Measurements from ENCODE around the gene AAGAB.

AAGAB gene

DNA sequence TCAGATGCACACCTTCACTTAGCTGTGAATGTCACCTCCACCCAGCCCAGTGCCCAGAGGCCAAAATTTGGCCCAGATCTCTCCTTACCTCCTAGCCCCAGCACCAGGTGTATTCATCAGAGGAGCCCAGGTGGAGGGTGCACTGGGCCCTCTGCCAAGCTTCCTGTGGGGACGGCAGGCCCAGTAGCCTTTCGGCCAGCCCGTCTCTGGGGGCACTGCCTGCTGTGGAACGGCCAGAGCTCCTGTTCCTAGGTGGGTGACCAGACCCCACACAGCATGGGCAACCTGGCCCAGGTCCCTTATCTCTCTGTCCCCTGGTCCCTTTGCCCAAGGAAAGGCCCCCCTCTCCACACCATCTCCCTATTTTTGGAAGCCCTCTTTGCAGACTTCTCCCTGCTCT lies 67.8 kb downstream of the AAGAB start:
- DNase-seq = no peak

DNA sequence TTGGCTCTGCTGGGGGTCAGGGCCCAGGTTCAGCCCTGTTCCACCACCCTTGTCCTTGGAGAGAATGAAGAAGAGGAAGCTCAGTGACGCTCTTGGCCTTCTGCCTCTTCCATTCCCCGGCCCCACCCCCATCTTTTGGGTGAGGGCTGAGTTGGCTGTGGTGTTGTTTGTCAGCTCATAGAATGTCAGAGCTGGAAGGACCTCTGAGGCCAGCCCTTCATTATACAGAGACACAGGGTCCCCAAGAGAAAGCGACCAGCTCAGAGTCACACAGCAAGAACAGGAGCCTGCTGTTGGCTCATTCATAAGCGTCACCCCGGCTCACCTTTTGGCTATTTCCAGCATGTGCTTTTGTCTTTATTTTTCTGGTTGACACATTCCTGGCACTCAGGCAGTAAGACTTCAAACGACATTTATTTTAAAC lies 68.2 kb downstream of the AAGAB start:
- no peak for DNase-seq

DNA sequence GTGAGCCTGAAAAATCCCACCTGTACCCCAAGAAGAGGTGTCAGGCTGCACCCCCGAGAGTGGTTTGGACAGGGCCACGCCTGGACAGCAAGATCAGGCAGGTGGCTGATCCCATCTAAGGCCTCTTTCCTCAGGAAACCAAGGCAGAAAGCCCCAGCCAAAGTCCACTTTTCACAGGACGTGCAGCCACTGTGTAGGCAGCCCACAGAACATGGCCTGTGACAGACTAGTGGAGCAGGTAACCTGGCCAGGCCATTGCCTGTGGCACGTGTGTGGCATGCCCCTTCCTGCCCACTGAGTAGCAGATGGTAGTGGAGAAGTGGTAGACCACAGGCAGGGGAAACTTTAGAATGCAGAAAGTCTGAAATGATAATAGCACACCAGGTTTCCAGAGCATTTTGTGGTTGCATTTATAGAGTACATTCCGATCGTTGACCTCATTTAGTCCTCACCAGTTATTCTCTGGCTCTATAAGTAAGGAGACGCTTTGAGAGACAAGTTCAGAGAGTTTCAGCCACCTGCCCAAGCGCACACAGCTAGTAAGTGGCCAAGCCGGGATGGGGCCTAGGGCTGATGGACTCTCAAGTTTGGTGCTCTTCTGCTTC lies 68.7 kb downstream of the AAGAB start:
- DNase-seq = no peak

DNA sequence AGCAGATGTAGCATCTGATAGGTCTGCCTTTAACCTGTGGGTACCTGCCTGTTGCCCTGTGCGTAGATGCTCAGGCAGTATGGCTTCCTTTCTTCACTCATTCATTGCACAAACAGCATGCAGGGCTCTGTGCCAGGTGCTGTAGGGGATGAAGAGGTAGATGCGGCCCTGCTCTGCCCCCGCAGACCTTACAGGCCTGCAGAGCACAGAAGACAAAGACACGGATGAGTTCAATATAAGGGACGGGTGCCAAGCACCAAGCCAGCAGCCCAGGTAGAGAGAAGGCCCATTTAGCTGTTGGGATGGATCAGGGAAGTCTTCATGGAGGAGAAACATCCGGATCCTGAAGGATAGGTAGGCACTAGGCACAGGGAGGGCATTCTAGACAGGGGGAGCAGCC lies 69.4 kb downstream of the AAGAB start:
- DNase-seq = no peak

DNA sequence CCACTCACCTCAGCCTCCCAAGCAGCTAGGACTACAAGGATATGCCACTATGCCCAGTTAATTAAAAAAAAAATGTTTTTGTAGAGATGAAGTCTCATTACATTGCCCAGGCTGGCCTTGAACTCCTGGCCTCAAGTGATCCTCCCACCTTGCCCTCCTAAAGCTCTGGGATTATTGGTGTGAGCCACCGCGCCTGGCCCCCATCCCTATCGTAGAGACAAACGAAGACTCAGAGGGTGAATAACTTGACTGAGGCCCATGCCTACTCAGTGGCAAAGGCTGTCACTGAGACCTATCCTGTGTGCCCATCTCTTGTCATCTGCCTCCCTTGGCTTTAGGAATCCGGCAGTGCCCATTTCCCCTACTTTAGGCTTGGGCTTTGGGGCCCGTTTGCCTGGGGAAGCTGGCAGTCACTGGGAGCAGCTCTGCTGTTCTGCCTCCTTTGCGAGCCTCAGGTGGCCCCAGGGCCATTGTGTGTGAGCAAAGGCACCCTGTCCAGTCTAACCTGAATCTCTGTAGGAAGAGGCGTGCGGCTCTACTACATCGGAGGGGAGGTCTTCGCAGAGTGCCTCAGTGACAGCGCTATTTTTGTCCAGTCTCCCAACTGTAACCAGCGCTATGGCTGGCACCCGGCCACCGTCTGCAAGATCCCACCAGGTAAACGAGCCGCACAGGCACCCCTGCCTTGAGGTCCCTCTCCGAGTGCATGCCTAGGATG lies 70.1 kb downstream of the AAGAB start:
- DNase-seq = no peak

DNA sequence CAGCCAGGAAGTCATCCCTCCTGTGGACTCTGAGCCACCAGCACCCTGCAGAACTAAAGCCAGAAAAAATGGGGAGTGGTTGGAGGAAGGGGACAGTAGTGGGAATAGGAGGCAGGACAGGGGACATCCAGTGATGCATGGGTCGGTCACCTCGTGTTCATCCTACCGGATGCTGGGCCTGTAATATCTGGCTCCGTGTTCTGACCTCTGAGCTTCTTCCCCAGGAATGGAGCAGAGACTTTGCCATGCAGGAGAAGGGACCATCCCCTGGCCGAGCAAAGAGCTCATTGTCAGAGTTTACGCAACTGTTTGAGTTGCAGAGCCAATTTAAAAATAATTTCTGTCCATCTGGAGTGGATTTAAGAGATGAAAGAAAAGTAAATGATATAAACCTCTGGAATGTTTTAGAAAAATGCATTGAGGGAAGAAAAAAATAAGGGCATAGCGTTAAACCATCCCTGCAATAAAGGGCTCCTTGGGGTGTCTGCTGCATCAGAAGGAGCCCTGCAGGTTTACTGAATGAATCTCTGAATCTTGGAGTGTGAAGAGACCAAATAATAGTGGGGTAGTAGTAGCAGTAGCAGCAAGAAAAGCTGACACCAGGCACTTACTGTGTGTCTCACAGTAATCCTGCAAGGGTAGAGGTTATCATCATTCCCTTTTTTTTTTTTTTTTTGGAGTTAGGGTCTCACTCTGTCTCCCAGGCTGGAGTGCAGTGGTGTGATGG lies 70.9 kb downstream of the AAGAB start:
- DNase-seq = no peak

DNA sequence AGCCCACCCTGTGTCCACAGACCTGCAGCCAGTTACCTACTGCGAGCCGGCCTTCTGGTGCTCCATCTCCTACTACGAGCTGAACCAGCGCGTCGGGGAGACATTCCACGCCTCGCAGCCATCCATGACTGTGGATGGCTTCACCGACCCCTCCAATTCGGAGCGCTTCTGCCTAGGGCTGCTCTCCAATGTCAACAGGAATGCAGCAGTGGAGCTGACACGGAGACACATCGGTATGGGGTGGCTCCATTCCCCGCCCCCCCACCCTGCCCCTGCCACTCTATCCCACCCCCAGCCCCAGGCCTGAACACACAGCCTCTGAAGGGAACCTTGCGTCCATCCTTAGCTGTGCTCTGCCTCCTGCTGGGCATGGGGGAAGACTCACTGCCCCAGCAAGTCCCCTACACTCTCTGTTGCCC lies 73.2 kb downstream of the AAGAB start:
- no peak for DNase-seq

DNA sequence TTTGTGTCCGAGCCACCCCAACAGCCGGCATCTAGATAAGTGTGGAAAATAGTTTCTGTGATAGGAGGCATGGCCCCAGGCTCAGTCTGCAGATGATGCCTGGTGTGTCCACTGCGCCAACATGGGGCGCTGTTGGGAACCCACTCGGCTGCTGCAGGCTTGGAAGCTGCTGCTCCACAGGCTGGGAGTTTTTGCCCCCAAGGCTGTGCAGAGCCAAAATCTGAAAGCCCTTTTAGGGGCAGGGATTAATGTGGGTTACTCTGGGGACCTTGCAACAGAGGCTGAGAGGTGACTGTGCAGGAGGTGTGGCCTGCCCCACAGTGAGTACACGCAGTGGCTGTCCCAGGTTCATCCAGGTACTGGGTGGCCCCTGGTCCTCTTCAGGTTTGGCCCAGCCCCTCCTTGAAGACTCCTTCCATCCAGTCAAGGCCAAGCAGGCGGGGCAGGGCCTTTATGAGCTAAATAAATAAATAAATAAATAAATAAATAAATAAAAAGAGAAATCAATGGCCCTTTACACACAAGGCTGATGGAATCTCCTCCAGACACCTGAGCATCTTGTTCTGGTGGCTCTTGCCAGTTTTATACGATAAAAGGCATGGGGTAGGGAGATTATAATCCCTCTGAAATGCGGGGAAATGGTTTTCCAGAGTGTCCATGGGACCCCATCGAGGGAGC lies 73.8 kb downstream of the AAGAB start:
- no peak for DNase-seq

DNA sequence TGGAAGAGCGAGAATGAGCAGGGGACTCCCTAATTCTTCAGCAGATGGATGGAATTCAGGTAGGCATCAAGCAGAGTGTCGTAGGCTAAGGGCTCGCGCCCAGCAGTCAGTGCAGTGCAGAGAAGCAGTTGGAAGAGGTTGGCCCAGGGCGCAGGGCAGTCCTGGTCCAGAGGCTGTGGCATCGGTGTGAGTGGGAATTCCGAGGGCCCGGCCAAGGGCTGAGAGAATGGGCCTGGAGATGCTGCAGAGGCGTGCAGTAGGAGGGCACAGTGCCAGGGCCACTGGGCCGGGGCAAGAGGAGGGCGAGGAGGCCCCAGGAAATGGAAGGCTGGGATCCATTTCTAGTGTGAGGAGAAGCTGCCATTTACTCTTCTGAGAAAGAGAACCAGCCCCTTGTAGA lies 74.4 kb downstream of the AAGAB start:
- no peak for DNase-seq

DNA sequence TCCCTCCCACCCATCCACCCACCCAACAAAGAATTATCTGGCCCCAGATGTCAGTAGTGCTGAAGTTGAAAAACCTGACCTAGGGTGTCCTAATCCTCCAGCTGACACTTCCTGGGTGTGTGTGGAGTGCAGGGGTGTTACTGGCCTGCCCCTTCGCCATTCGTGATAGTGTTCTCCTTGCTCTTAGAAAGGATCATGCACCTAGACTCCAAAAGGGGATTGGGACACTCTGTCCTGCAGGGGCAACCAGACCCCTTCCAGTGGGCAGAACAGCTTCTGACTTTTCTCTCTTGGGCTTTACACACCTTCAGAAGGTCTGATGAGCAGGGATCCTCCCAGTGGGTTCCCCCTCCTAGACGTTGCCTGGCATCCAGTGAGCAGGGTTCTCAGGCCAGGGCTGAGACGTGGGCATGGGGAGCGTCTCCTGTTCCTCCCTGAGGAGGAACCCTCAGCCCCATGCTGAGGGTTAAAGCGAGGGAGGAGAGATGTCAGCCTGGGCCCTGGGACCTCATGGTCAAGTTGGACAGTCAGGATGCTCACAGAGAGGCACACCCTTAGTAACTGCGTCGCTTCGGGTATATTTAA lies 75.0 kb downstream of the AAGAB start:
- no peak for DNase-seq

DNA sequence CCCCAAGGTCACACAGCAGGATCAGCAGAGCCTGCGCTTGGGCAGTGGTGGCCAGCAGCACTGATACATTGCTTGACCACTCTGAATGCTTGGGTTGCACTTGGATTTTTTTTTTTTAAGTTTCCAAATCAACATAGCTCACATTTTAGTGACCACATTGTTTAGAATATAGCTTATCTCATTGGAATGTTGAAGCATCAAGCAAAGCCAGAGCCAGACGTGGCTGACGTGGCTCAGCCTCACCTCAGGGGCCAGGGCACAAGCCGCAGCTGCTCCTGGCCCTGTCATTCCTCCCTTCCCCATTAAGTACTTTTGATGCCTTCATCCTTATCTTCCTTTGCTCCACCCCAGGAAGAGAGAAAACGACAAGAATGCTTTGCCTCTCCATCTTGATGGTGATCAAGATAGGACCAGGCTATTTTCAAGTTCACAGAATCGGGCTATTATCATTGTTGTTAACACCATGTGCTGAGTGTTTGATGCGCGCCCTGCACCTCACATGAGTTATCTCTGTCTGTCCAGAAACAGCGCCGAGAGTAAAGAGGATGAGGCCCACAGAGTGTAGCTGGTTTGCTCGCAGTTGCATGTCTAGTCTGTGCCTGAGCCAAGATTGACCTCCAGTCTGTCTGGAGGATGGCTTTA lies 75.8 kb downstream of the AAGAB start:
- DNase-seq = no peak

DNA sequence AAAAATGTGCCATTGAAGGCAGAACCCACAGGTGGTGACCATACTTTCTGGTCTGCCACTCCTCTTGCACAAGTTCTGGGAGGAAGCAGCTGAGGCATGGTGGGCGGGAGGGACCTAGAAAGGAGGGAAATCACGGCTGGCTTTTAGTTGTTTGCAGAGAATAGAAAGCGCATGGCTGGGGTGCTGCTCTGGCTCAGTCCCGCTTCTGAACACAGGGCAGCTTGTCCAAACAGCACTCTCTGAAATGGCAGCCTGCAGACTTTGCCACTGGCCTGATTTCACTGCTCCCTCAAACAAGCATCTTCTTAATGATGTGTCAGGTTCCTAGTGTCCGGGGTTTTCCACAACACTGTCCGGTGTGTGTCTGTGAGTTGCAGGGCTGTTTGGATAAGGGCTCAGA lies 76.7 kb downstream of the AAGAB start:
- DNase-seq = no peak

DNA sequence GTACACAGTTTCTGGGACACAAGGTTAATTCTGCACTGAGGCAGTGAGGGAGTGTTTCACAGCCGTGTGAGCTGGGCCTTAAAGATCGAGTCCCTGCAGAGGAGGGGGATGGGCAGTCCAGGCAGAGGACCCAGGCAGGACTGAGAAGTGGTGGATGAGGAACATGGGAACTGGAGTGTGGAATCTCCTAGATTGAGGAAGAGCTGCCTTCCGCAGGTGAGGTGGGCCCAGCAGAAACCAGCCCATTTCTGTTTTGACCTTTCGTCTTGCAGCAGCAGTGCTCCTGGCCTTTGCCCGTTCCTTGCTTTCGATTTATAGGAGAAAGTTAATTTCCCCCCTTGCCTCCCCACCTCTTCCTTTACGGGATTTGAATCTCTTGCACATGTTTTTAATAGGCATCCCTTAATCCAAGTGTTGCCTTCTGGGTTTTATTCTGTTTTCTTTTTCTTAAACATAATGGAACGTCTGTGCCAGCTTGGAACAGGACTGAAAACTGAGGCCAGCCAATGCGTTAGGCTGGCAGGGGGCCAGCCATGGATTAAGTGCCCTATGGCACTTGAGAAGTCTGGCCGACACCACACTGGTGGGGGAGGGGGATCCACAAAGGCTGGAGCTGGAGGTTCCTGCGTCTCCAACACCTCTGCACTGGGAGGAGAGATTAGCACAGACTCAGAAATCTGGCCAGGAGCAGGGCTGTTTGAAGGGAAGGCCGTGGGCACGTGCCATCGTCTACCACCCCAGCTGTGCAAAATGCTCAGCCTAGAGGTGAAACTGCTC lies 78.1 kb downstream of the AAGAB start:
- DNase-seq = peak in 1 of 2 experiments; percentile 23

DNA sequence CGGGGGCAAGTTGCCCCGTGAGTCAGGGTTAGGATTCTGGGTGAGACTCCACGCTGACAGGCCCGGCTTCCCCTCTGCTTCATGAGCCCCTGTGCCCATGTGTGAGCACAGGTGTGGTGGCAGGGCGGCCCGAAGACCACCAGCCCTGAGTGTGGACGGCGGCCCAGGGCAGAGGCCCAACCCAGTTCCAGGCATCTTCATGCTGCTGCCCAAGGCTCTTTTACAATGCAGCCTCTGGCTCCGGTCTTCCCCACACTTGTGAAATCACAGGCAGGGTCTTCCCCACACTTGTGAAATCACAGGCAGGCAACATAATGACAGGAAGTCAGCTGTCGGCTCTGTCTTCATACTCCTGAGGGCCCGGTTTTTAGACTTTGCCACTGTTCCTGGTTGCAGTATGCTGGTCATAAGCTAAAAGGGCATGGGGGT lies 78.8 kb downstream of the AAGAB start:
- DNase-seq = no peak

DNA sequence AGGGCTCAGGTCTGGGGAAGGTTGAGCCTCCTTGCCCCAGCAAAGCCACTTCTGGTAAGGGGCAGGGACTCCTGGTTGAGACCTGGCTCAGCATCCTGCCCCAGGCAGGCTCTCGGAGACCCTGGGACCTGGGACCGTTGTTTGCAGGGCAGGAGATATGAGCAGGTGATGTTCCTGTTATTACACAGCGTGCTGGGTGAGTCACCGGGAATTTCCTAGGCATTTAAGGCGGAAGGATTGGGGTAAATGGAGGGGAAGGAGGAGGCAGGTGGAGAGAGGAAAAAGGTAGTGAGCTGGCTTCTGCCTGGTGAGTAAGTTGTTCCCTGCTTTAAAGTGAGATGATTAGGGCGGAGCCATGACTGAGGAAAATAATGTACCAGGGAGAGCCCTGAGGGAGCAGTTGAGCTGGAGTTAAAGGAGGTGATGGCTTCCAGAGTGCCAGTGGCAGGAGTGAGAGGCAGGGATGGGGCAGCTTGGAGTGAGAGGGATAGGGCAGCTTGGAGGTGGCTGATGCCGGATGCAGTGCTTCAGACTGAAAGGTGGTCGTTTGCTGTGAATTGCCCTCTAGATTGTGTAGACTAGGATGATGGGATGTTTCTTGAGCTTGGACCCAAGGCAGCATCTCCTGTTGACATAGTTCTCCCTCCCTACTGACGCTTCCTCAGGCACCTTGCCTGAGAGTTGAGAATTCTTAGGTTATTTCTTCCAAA lies 79.4 kb downstream of the AAGAB start:
- DNase-seq = no peak

DNA sequence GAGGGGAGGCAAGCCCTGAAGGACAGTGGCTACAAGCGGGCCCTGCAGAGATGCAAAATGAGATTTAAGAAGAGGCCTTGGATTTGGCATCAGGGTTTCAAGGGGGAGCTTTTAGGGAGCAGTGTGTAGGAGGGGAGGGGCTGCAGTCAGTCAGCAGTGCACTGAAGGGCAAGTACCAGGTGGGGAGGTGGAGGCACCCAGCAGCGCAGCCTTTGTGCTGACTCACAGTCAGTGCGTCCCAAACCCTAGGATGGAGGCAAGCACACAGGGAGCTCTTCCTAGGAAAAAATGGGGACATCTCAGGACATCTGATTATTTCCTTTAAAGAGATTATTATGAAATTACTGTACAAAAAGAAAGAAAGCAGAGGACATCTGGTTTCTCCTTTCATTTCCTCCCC lies 80.0 kb downstream of the AAGAB start:
- DNase-seq = no peak

DNA sequence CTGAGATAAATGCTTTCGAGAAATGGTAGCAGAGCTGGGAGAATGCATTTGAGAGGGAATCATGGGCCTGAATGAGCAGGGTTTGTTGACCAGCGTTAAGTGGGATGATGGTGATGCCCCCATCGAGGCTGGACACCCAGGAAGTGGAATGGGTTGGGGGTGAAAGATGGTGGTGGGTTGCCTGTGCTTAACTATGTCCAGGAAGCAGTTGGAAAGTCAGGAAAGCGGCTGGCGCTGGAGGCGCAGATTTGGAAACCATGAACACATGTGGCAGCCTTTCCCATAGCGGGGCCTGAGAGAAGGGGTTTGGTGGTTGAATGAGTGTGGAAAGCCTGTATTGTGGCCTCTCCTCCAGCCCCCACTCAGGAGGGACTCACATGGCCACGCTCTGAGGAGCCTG lies 80.7 kb downstream of the AAGAB start:
- DNase-seq = no peak

DNA sequence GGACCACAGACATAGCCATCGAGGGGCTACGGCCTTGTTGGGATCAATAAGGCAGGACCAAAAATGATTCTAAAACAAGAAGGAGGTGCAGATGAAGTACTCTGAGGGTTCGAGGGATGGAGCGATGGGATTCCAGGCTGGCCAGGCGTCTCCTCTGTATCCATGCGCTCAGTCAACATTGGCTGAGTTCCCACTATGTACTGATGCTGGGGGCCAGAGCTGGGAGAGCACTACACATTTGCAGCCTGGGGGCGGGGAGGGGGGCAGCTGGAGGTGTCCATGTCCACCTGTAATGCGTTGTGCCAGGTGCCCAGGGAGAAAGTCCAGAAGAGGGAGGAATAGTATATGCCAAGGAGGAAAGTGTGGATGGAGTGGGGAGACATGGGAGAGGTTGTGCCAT lies 81.5 kb downstream of the AAGAB start:
- no peak for DNase-seq

DNA sequence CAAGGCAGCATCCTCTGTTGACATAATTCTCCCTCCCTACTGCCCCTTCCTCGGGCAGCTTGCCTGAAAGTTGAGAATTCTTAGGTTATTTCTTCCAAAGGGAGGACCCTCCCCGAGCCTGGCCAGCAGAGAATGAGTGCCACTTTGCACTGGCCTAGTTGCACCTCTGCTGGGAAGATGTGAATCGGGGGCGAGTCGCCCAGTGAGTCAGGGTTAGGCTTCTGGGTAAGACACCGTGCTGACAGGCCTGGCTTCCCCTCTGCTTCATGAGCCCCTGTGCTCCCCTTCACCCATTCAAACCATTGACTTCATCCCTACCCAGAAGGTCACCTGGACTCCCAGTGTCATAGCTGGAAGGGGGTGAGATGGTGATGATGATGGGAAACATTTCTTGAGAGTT lies 82.3 kb downstream of the AAGAB start:
- DNase-seq = no peak

DNA sequence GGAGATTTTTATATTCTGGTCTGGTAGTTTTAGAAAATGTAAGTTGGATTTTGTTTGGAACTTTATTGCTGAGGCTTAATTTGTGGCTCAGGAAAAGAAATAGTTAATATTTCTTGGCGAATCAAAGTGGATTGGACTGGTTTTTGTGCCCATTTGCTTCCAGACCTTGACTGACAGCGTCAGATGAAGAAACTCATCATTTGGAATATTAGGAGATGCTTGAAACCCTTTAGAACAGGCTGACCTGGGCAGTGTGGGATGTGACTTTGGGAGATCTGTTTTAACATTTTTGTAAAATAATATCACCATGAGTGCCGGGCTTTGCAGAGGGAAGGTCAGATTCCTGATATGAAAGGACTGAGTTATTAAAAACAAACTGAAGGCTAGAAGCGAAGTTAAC lies 83.0 kb downstream of the AAGAB start:
- DNase-seq = no peak

Data from NCI-H187 (cell line).